ENCODE measurements around the gene PDCD11. TPM values are rescaled to one million over a fixed set of nuclear protein-coding genes. Genes with fewer than 3 reads are reported as not detected.

The PDCD11 gene
- total and polyA plus RNA-seq, 2 donors, result 20.4 to 28.0 TPM

GRCh38 chr10:103470761-103471653 is 74.6 kb downstream of the PDCD11 start:
- H3K27ac ChIP-seq (ENCODE audit: low read depth in 1 of 2, low read length in 1 of 2), result peak overlapping the region in 1 of 2 donors; percentile 54
- no peaks in the 10 kb centered on the region for H3K36me3 ChIP-seq (ENCODE audit: control insufficient read depth in 2 of 2, insufficient read depth in 2 of 2, low read length in 1 of 2)
- H3K9me3 ChIP-seq (ENCODE audit: control insufficient read depth in 2 of 2, insufficient read depth in 1 of 2, low read length in 1 of 2), result no peaks in the 10 kb centered on the region
- H3K4me1 ChIP-seq (ENCODE audit: control insufficient read depth in 2 of 2, insufficient read depth in 2 of 2, low read length in 2 of 2), result peaks cover 9 to 19% of the 10 kb centered on the region in 2 donors
- peaks cover 0 to 3% of the 10 kb centered on the region in 2 donors for H3K27me3 ChIP-seq (ENCODE audit: control insufficient read depth in 2 of 2, insufficient read depth in 1 of 2, low read length in 1 of 2)
- H3K4me3 ChIP-seq (ENCODE audit: low read length in 2 of 2), result no peak overlapping the region
- DNase-seq (ENCODE audit: low read depth in 6 of 9, low spot score in 9 of 9), result peak in 2 of 9 donors; percentile 29 to 57
- 19% methylated on average over 14 of the region's 14 CpGs for WGBS

- no peaks in the 10 kb centered on the region for H3K9me3 ChIP-seq (ENCODE audit: control insufficient read depth in 2 of 2, insufficient read depth in 1 of 2, low read length in 1 of 2)
- 78% methylated on average over 2 of the region's 2 CpGs for WGBS
- no peaks in the 10 kb centered on the region for H3K36me3 ChIP-seq (ENCODE audit: control insufficient read depth in 2 of 2, insufficient read depth in 2 of 2, low read length in 1 of 2)
- H3K4me3 ChIP-seq (ENCODE audit: low read length in 2 of 2), result no peak overlapping the region
- peak overlapping the region in 1 of 2 donors; percentile 25 for H3K27ac ChIP-seq (ENCODE audit: low read depth in 1 of 2, low read length in 1 of 2)
- peaks cover 9 to 22% of the 10 kb centered on the region in 2 donors for H3K4me1 ChIP-seq (ENCODE audit: control insufficient read depth in 2 of 2, insufficient read depth in 2 of 2, low read length in 2 of 2)
- H3K27me3 ChIP-seq (ENCODE audit: control insufficient read depth in 2 of 2, insufficient read depth in 1 of 2, low read length in 1 of 2), result peaks cover 0 to 3% of the 10 kb centered on the region in 2 donors
- no peak for DNase-seq (ENCODE audit: low read depth in 6 of 9, low spot score in 9 of 9)
These were observed 75.6 kb downstream of the PDCD11 start for GRCh38 chr10:103472005-103472404.

GRCh38 chr10:103473261-103473671 is 76.8 kb downstream of the PDCD11 start:
- WGBS, result 95% methylated on average over 32 of the region's 32 CpGs
- no peak overlapping the region for H3K27ac ChIP-seq (ENCODE audit: low read depth in 1 of 2, low read length in 1 of 2)
- no peak for DNase-seq (ENCODE audit: low read depth in 6 of 9, low spot score in 9 of 9)

GRCh38 chr10:103474077-103474476 is 77.7 kb downstream of the PDCD11 start:
- Histone ChIP-seq H3K9me3 (ENCODE audit: control insufficient read depth in 2 of 2, insufficient read depth in 1 of 2, low read length in 1 of 2) (no peaks in the 10 kb centered on the region), H3K27me3 (ENCODE audit: control insufficient read depth in 2 of 2, insufficient read depth in 1 of 2, low read length in 1 of 2) (peaks cover 0 to 3% of the 10 kb centered on the region in 2 donors), H3K27ac (ENCODE audit: low read depth in 1 of 2, low read length in 1 of 2) (no peak overlapping the region), H3K4me1 (ENCODE audit: control insufficient read depth in 2 of 2, insufficient read depth in 2 of 2, low read length in 2 of 2) (peaks cover 9 to 22% of the 10 kb centered on the region in 2 donors), H3K4me3 (ENCODE audit: low read length in 2 of 2) (no peak overlapping the region), H3K36me3 (ENCODE audit: control insufficient read depth in 2 of 2, insufficient read depth in 2 of 2, low read length in 1 of 2) (no peaks in the 10 kb centered on the region)
- DNase-seq (ENCODE audit: low read depth in 6 of 9, low spot score in 9 of 9), result no peak
- 94% methylated on average over 3 of the region's 3 CpGs for WGBS

More at GRCh38 chr10:103473261-103473671, 76.8 kb downstream of the PDCD11 start:
- peaks cover 9 to 22% of the 10 kb centered on the region in 2 donors for H3K4me1 ChIP-seq (ENCODE audit: control insufficient read depth in 2 of 2, insufficient read depth in 2 of 2, low read length in 2 of 2)
- no peaks in the 10 kb centered on the region for H3K36me3 ChIP-seq (ENCODE audit: control insufficient read depth in 2 of 2, insufficient read depth in 2 of 2, low read length in 1 of 2)
- H3K9me3 ChIP-seq (ENCODE audit: control insufficient read depth in 2 of 2, insufficient read depth in 1 of 2, low read length in 1 of 2), result no peaks in the 10 kb centered on the region
- peaks cover 0 to 3% of the 10 kb centered on the region in 2 donors for H3K27me3 ChIP-seq (ENCODE audit: control insufficient read depth in 2 of 2, insufficient read depth in 1 of 2, low read length in 1 of 2)
- H3K4me3 ChIP-seq (ENCODE audit: low read length in 2 of 2), result no peak overlapping the region

GRCh38 chr10:103475437-103475836 is 79.0 kb downstream of the PDCD11 start:
- Histone ChIP-seq H3K36me3 (ENCODE audit: control insufficient read depth in 2 of 2, insufficient read depth in 2 of 2, low read length in 1 of 2) (no peaks in the 10 kb centered on the region), H3K4me1 (ENCODE audit: control insufficient read depth in 2 of 2, insufficient read depth in 2 of 2, low read length in 2 of 2) (peaks cover 9 to 20% of the 10 kb centered on the region in 2 donors), H3K4me3 (ENCODE audit: low read length in 2 of 2) (no peak overlapping the region), H3K9me3 (ENCODE audit: control insufficient read depth in 2 of 2, insufficient read depth in 1 of 2, low read length in 1 of 2) (no peaks in the 10 kb centered on the region), H3K27ac (ENCODE audit: low read depth in 1 of 2, low read length in 1 of 2) (no peak overlapping the region), H3K27me3 (ENCODE audit: control insufficient read depth in 2 of 2, insufficient read depth in 1 of 2, low read length in 1 of 2) (peaks cover 0 to 3% of the 10 kb centered on the region in 2 donors)
- WGBS, result 95% methylated on average over 4 of the region's 4 CpGs
- DNase-seq (ENCODE audit: low read depth in 6 of 9, low spot score in 9 of 9), result no peak

- no peak overlapping the region for H3K27ac ChIP-seq (ENCODE audit: low read depth in 1 of 2, low read length in 1 of 2)
- no peak for DNase-seq (ENCODE audit: low read depth in 6 of 9, low spot score in 9 of 9)
- no peak overlapping the region for H3K4me3 ChIP-seq (ENCODE audit: low read length in 2 of 2)
- WGBS, result 85% methylated on average over 11 of the region's 11 CpGs
- no peaks in the 10 kb centered on the region for H3K27me3 ChIP-seq (ENCODE audit: control insufficient read depth in 2 of 2, insufficient read depth in 1 of 2, low read length in 1 of 2)
- H3K4me1 ChIP-seq (ENCODE audit: control insufficient read depth in 2 of 2, insufficient read depth in 2 of 2, low read length in 2 of 2), result peaks cover 5 to 13% of the 10 kb centered on the region in 2 donors
- no peaks in the 10 kb centered on the region for H3K9me3 ChIP-seq (ENCODE audit: control insufficient read depth in 2 of 2, insufficient read depth in 1 of 2, low read length in 1 of 2)
- no peaks in the 10 kb centered on the region for H3K36me3 ChIP-seq (ENCODE audit: control insufficient read depth in 2 of 2, insufficient read depth in 2 of 2, low read length in 1 of 2)
These were observed 79.8 kb downstream of the PDCD11 start for GRCh38 chr10:103476046-103476768.

GRCh38 chr10:103478671-103479070 is 82.2 kb downstream of the PDCD11 start:
- Histone ChIP-seq H3K36me3 (ENCODE audit: control insufficient read depth in 2 of 2, insufficient read depth in 2 of 2, low read length in 1 of 2) (no peaks in the 10 kb centered on the region), H3K27me3 (ENCODE audit: control insufficient read depth in 2 of 2, insufficient read depth in 1 of 2, low read length in 1 of 2) (no peaks in the 10 kb centered on the region), H3K9me3 (ENCODE audit: control insufficient read depth in 2 of 2, insufficient read depth in 1 of 2, low read length in 1 of 2) (no peaks in the 10 kb centered on the region), H3K4me1 (ENCODE audit: control insufficient read depth in 2 of 2, insufficient read depth in 2 of 2, low read length in 2 of 2) (peaks cover 0 to 3% of the 10 kb centered on the region in 2 donors), H3K27ac (ENCODE audit: low read depth in 1 of 2, low read length in 1 of 2) (no peak overlapping the region), H3K4me3 (ENCODE audit: low read length in 2 of 2) (no peak overlapping the region)
- WGBS, result 97% methylated on average over 22 of the region's 22 CpGs
- no peak for DNase-seq (ENCODE audit: low read depth in 6 of 9, low spot score in 9 of 9)

GRCh38 chr10:103479135-103479534 is 82.7 kb downstream of the PDCD11 start, which contains the start of gene CALHM3:
Gene CALHM3 (minus strand): TSS chr10:103479240. CDS start chr10:103479032, 208 bp downstream.
- Histone ChIP-seq H3K9me3 (ENCODE audit: control insufficient read depth in 2 of 2, insufficient read depth in 1 of 2, low read length in 1 of 2) (no peaks in the 10 kb centered on the region), H3K4me3 (ENCODE audit: low read length in 2 of 2) (no peak within 1 kb of the TSS), H3K27ac (ENCODE audit: low read depth in 1 of 2, low read length in 1 of 2) (no peak within 1 kb of the TSS), H3K27me3 (ENCODE audit: control insufficient read depth in 2 of 2, insufficient read depth in 1 of 2, low read length in 1 of 2) (no peaks in the 10 kb centered on the region), H3K4me1 (ENCODE audit: control insufficient read depth in 2 of 2, insufficient read depth in 2 of 2, low read length in 2 of 2) (peaks cover 0 to 3% of the 10 kb centered on the region in 2 donors), H3K36me3 (ENCODE audit: control insufficient read depth in 2 of 2, insufficient read depth in 2 of 2, low read length in 1 of 2) (no peaks in the 10 kb centered on the region)
- 97% methylated on average over 7 of the region's 7 CpGs for WGBS
- DNase-seq (ENCODE audit: low read depth in 6 of 9, low spot score in 9 of 9), result no peak

- Histone ChIP-seq H3K4me1 (ENCODE audit: control insufficient read depth in 2 of 2, insufficient read depth in 2 of 2, low read length in 2 of 2) (peaks cover 0 to 3% of the 10 kb centered on the region in 2 donors), H3K27me3 (ENCODE audit: control insufficient read depth in 2 of 2, insufficient read depth in 1 of 2, low read length in 1 of 2) (no peaks in the 10 kb centered on the region), H3K4me3 (ENCODE audit: low read length in 2 of 2) (no peak overlapping the region), H3K27ac (ENCODE audit: low read depth in 1 of 2, low read length in 1 of 2) (no peak overlapping the region), H3K9me3 (ENCODE audit: control insufficient read depth in 2 of 2, insufficient read depth in 1 of 2, low read length in 1 of 2) (no peaks in the 10 kb centered on the region), H3K36me3 (ENCODE audit: control insufficient read depth in 2 of 2, insufficient read depth in 2 of 2, low read length in 1 of 2) (no peaks in the 10 kb centered on the region)
- 93% methylated on average over 5 of the region's 5 CpGs for WGBS
- DNase-seq (ENCODE audit: low read depth in 6 of 9, low spot score in 9 of 9), result no peak
These were observed 84.1 kb downstream of the PDCD11 start for GRCh38 chr10:103480521-103480920.
